PC-3 (cell line): ENCODE results near the gene OPA3.

Source experiments
- EZH2 ChIP-seq: fragments of 300-600 bp; sonication (generic); IDR thresholded peaks from one replicate; pipeline ENCODE4 v1.6.1; 2017; ENCODE audit warnings: antibody characterized with exemption, mild to moderate bottlenecking, low read length; ENCODE audit not compliant: unreplicated experiment
- TF ChIP-seq, protein P1 (sequence below): fragments of 300-600 bp; sonication (generic); conservative IDR thresholded peaks from 2 replicates; pipeline ENCODE4 v1.5.1; 2017; ENCODE audit warnings: antibody characterized with exemption, low read depth, mild to moderate bottlenecking, low read length

- TF ChIP-seq, protein P1, sequence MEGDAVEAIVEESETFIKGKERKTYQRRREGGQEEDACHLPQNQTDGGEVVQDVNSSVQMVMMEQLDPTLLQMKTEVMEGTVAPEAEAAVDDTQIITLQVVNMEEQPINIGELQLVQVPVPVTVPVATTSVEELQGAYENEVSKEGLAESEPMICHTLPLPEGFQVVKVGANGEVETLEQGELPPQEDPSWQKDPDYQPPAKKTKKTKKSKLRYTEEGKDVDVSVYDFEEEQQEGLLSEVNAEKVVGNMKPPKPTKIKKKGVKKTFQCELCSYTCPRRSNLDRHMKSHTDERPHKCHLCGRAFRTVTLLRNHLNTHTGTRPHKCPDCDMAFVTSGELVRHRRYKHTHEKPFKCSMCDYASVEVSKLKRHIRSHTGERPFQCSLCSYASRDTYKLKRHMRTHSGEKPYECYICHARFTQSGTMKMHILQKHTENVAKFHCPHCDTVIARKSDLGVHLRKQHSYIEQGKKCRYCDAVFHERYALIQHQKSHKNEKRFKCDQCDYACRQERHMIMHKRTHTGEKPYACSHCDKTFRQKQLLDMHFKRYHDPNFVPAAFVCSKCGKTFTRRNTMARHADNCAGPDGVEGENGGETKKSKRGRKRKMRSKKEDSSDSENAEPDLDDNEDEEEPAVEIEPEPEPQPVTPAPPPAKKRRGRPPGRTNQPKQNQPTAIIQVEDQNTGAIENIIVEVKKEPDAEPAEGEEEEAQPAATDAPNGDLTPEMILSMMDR, result no peak
- no peak for TF ChIP-seq EZH2
Measured at GRCh38 chr19:45507872-45508416, 76.7 kb downstream of the OPA3 start.
